Ovary (tissue), 3 donors: Measurements from ENCODE around the gene LMNB1.

Source experiments
- EP300 ChIP-seq: sonication (generic); formaldehyde crosslinking; IDR thresholded peaks from one replicate; pipeline ENCODE4 v1.6.1; 2017; ENCODE audit warnings: antibody characterized with exemption
- TF ChIP-seq, protein P1 (sequence below), 3 donors: fragments of 450-650 bp in 2 of 3; fragments of 200-600 bp in 1 of 3; IDR thresholded peaks; one replicate each; pipeline versions ENCODE4 v1.5.1 to v1.8.0; 2016 to 2022; ENCODE audit warnings: antibody characterized with exemption in 3 of 3, mild to moderate bottlenecking in 1 of 3
- donor health status: DM: no; HTN: no; CAD: no.

DNA sequence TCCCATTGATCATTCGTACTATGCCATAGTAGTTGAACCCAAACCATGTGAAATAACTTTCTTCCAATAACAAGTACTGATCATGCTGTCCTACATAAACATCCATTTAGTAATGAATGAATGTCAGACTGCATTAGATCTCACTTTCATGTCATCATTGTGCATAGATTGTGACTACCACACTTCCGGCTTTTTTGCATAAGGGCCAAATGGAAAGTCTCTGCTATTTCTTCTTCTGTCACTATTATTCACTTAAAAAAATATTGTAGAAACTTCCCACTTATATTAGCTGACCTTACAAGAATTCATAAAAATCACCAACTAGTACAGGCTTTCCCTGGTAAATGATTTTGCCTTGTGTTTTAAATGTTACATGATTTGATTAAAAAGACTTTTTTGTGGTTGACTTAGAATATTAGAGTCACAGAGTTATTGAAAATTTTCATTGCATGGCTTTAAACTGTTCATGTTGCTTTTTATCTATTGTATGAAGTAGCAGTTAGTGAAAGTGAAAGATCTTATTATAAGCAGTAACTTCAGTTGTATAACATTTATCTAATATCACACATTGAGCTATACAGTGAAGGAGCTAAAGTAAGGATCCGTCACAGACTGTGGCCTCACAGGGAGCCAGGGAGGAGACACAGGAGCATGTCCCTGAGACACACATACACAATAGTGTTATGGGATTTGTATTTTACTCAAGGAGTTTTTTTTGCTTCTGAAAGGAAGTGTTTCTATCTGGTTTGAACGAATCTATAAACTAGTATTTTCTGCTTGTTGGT lies 33.9 kb downstream of the LMNB1 start:
- TF ChIP-seq, protein P1, sequence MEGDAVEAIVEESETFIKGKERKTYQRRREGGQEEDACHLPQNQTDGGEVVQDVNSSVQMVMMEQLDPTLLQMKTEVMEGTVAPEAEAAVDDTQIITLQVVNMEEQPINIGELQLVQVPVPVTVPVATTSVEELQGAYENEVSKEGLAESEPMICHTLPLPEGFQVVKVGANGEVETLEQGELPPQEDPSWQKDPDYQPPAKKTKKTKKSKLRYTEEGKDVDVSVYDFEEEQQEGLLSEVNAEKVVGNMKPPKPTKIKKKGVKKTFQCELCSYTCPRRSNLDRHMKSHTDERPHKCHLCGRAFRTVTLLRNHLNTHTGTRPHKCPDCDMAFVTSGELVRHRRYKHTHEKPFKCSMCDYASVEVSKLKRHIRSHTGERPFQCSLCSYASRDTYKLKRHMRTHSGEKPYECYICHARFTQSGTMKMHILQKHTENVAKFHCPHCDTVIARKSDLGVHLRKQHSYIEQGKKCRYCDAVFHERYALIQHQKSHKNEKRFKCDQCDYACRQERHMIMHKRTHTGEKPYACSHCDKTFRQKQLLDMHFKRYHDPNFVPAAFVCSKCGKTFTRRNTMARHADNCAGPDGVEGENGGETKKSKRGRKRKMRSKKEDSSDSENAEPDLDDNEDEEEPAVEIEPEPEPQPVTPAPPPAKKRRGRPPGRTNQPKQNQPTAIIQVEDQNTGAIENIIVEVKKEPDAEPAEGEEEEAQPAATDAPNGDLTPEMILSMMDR (IDR thresholded peaks at IDR 0.05), result no peak
- no peak for TF ChIP-seq EP300
